Dermis microvascular lymphatic vessel endothelial cell (primary cell): ENCODE measurements around the gene FKBP9. TPM values are rescaled to one million over a fixed set of nuclear protein-coding genes. Genes with fewer than 3 reads are reported as not detected.

Experiments used
- total RNA-seq: library from RNA; depleted of rRNA; stranded (reverse); fragments of >200 nt; gene quantifications from 2 replicates; pipeline ENCODE4 v1.2.1, GENCODE V29; 2014

FKBP9 gene
- total RNA-seq, 1 donor from 2014 or later = 103 TPM

Other genes starting within 250 kb of the FKBP9 start
- gene KBTBD2, start 65.7 kb upstream of the FKBP9 start, total RNA-seq = 56.1 and 89.0 TPM in 2 replicates
- gene NT5C3A, start 105.3 kb downstream of the FKBP9 start, total RNA-seq = 17.8 and 18.2 TPM in 2 replicates
- gene RP9, start 152.0 kb downstream of the FKBP9 start, total RNA-seq = 8.1 and 8.2 TPM in 2 replicates
- gene BBS9, start 172.1 kb downstream of the FKBP9 start, total RNA-seq = 11.2 and 18.7 TPM in 2 replicates